Measurements from ENCODE around the gene PHC3. TPM values are rescaled to one million over a fixed set of nuclear protein-coding genes. Genes with fewer than 3 reads are reported as not detected.

Gene PHC3
- total and polyA plus RNA-seq, 2 donors (not counting 1 experiment from before 2014, with no cell fraction given): 36.0 to 63.2 TPM

- H3K4me1 ChIP-seq (ENCODE audit: control insufficient read depth, extremely low read depth, insufficient read depth, low read length): no peaks in the 10 kb centered on the region
- TF ChIP-seq EZH2 (IDR thresholded peaks at IDR 0.05; ENCODE audit: low read length, missing control alignments) (no peak), CTCF (conservative IDR thresholded peaks at IDR 0.05 in 1 of 2, IDR thresholded peaks at IDR 0.05 in 1 of 2; ENCODE audit: low read depth in 1 of 2, low read length in 2 of 2) (no peak)
- no peak overlapping the region for H3K4me2 ChIP-seq (ENCODE audit: extremely low read depth, insufficient read depth, low read length)
- no peak overlapping the region for H3K27ac ChIP-seq (ENCODE audit: insufficient read depth, low read length)
- no peaks in the 10 kb centered on the region for H3K36me3 ChIP-seq (ENCODE audit: control insufficient read depth, insufficient read depth, low read length)
- DNase-seq (ENCODE audit: low read depth in 2 of 2): peak; percentile 7 to 48
- H3K27me3 ChIP-seq (ENCODE audit: control insufficient read depth, insufficient read depth, low read length): no peaks in the 10 kb centered on the region
- no peaks in the 10 kb centered on the region for H3K9me3 ChIP-seq (ENCODE audit: control insufficient read depth, insufficient read depth, low read depth, low read length)
- no peak overlapping the region for H3K4me3 ChIP-seq (replicated peaks in 1 of 4; ENCODE audit: control extremely low read depth in 1 of 4, insufficient read depth in 1 of 4, low read depth in 3 of 4, low read length in 4 of 4)
- H2AFZ ChIP-seq (ENCODE audit: low read length): no peak overlapping the region
- no peak overlapping the region for H3K9ac ChIP-seq (ENCODE audit: insufficient read depth, low read length)
- H4K20me1 ChIP-seq (ENCODE audit: control insufficient read depth, extremely low read depth, insufficient read depth, low read length): no peaks in the 10 kb centered on the region
- no peaks in the 10 kb centered on the region for H3K79me2 ChIP-seq (ENCODE audit: control insufficient read depth, insufficient read depth, low read length)
Observed at GRCh38 chr3:170107941-170108340, 73.6 kb downstream of the PHC3 start.

GRCh38 chr3:170102431-170102830, 79.1 kb downstream of the PHC3 start:
- peaks cover 7% of the 10 kb centered on the region for H3K36me3 ChIP-seq (ENCODE audit: control insufficient read depth, insufficient read depth, low read length)
- H3K4me2 ChIP-seq (ENCODE audit: extremely low read depth, insufficient read depth, low read length): no peak overlapping the region
- DNase-seq (ENCODE audit: low read depth in 2 of 2): no peak
- H3K4me1 ChIP-seq (ENCODE audit: control insufficient read depth, extremely low read depth, insufficient read depth, low read length): no peaks in the 10 kb centered on the region
- H4K20me1 ChIP-seq (ENCODE audit: control insufficient read depth, extremely low read depth, insufficient read depth, low read length): no peaks in the 10 kb centered on the region
- H3K79me2 ChIP-seq (ENCODE audit: control insufficient read depth, insufficient read depth, low read length): no peaks in the 10 kb centered on the region
- H3K27ac ChIP-seq (ENCODE audit: insufficient read depth, low read length): no peak overlapping the region
- no peaks in the 10 kb centered on the region for H3K27me3 ChIP-seq (ENCODE audit: control insufficient read depth, insufficient read depth, low read length)
- no peak for TF ChIP-seq CTCF (conservative IDR thresholded peaks at IDR 0.05 in 1 of 2, IDR thresholded peaks at IDR 0.05 in 1 of 2; ENCODE audit: low read depth in 1 of 2, low read length in 2 of 2)
- TF ChIP-seq EZH2 (IDR thresholded peaks at IDR 0.05; ENCODE audit: low read length, missing control alignments): no peak
- no peaks in the 10 kb centered on the region for H3K9me3 ChIP-seq (ENCODE audit: control insufficient read depth, insufficient read depth, low read depth, low read length)
- H3K9ac ChIP-seq (ENCODE audit: insufficient read depth, low read length): no peak overlapping the region
- H2AFZ ChIP-seq (ENCODE audit: low read length): no peak overlapping the region
- H3K4me3 ChIP-seq (replicated peaks in 1 of 4; ENCODE audit: control extremely low read depth in 1 of 4, insufficient read depth in 1 of 4, low read depth in 3 of 4, low read length in 4 of 4): no peak overlapping the region

- Histone ChIP-seq H3K4me3 (replicated peaks in 1 of 4; ENCODE audit: control extremely low read depth in 1 of 4, insufficient read depth in 1 of 4, low read depth in 3 of 4, low read length in 4 of 4) (no peak overlapping the region), H3K36me3 (ENCODE audit: control insufficient read depth, insufficient read depth, low read length) (peaks cover 10% of the 10 kb centered on the region), H4K20me1 (ENCODE audit: control insufficient read depth, extremely low read depth, insufficient read depth, low read length) (no peaks in the 10 kb centered on the region), H3K9me3 (ENCODE audit: control insufficient read depth, insufficient read depth, low read depth, low read length) (no peaks in the 10 kb centered on the region), H2AFZ (ENCODE audit: low read length) (no peak overlapping the region), H3K27ac (ENCODE audit: insufficient read depth, low read length) (no peak overlapping the region), H3K27me3 (ENCODE audit: control insufficient read depth, insufficient read depth, low read length) (no peaks in the 10 kb centered on the region), H3K79me2 (ENCODE audit: control insufficient read depth, insufficient read depth, low read length) (no peaks in the 10 kb centered on the region), H3K9ac (ENCODE audit: insufficient read depth, low read length) (no peak overlapping the region), H3K4me2 (ENCODE audit: extremely low read depth, insufficient read depth, low read length) (no peak overlapping the region), H3K4me1 (ENCODE audit: control insufficient read depth, extremely low read depth, insufficient read depth, low read length) (no peaks in the 10 kb centered on the region)
- no peak for TF ChIP-seq CTCF (conservative IDR thresholded peaks at IDR 0.05 in 1 of 2, IDR thresholded peaks at IDR 0.05 in 1 of 2; ENCODE audit: low read depth in 1 of 2, low read length in 2 of 2)
- TF ChIP-seq EZH2 (IDR thresholded peaks at IDR 0.05; ENCODE audit: low read length, missing control alignments): no peak
- DNase-seq (ENCODE audit: low read depth in 2 of 2): no peak
Observed at GRCh38 chr3:170100944-170101343, 80.6 kb downstream of the PHC3 start.
